GM19372 (cell line): Measurements from ENCODE around the gene MAP4.

Experiments used
- ATAC-seq: cut with Tn5 transposase; IDR thresholded peaks from one replicate; pipeline ENCODE4 v1.9.1; 2021; ENCODE audit warnings: mild to moderate bottlenecking, low read depth, moderate library complexity; ENCODE audit not compliant: unreplicated experiment

MAP4 gene

DNA sequence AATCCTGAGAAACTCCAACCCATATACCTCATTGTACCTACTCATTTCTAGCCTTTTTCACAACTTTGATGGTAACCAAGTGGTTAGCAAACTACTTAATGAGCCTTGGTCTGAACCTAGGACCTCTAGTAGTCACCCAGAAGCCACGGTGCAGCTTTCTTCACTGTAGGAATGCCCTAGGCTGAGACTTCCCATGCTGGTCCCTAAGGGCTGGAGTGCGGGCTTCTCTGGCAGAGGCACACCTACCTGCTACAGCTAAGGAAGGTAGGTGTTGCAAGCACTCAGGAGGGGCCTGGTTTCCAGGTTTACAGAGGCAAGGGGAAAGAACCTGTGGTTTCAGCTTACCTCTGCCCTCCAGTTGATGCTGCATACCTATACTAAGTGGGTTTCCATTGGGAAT, 147.9 kb downstream of the MAP4 start:
- ATAC-seq = no peak

DNA sequence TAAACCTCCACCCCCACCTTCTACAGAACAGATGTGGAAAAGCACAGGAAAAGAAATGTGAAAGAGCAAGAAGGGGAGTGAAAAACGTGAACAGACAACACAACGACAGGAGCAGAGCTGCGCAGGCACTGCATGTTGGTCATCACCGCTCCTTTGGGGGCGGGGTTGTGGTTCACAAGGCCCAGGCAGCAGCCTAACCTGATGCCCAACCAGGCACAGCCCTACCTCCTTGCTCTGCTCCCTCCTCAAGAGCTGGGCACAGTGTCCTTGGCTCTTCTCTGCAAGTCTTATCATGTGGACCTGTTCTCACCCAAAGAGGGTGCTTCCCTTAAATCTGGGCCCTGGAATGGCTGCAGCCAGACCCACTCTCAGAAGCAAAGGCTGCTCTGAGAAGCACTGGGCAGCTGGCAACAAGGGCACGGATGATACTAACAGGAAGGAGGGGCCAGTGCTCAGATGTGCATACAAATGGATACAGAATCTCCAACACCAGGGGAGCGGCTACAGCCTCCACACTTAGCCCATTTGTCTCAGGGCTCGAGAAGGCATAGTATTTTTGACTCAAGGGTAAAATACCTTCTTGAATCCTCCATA, 148.7 kb downstream of the MAP4 start:
- no peak for ATAC-seq

DNA sequence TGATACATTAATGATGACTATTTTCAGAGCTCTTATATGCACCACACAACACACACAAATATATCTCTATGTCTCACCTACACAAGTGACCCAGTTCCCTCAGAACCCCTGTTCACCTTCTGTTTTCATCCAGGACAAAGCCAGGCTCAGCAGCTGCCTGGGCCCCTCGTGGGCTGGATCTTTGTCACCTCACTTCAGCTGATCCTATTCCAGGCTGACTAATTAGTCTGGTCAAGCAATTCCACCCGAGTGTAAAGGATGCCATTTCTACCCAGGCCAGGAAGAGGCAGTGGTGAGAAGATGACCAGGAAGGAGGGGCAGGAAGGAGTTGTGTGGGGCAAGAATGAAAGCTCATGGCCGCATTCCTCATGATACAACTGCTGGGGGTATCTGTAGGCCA, 151.0 kb downstream of the MAP4 start:
- no peak for ATAC-seq

DNA sequence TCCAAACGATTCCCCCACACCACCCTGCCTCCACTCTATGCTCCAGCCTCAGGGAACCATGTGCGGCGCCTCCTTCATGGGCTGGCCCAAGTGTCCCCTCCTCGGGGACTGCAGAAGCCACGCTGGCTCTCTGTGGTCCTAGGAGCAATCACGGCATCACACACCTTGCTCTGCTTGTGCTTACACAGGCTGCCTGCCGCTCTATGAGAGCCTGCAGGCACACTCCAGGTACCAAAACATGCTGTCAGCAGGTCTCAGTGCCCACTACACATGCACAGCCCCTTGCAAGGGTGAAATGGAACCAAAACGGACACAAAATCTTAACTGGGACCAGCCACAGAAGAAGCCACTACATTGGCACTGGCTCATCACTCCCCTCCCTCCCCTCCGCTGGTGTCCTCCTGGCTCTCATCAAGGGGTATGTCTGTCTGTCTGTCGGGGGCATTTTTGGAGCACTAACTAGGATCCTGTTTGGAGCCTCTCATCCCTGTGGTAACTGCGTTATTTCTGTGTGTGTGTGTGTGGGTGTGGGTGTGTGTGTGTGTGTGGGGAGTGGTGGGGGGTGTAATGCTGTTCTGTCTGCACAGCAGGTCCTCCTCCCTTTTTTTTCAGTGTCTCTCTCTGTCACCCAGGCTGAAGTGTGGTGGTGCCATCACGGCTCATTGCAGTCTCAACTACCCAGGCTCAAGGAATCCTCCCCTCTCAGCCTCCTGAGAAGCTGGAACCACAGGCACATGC, 152.7 kb downstream of the MAP4 start:
- no peak for ATAC-seq

DNA sequence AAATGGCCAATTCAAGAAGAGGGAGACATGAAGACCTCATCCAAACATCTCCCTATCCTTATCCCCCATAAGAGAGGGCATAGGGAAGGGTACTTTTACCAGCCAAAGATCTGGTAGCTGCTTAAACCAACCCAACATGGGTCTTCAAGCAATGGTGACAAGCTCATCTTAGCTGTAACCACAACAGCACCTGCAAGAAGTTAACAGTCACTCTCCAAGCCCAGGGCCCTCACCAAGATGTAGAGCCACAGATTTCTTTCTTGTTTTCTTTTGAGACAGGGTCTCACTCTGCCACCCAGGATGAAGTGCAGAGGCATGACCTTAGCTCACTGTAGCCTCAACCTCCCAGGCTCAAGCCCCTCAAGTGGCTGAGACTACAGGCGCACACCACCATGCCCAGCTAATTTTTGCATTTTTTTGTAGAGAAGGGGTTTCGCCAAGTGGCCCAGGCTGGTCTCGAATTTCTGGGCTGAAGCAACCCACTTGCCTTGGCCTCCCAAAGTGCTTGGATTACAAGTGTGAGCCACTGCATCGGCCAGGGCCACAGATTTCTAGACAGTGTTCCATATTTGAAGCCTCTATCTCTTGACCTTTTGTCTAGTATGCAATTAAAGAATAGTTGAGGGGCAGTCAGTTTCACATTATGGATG, 156.1 kb downstream of the MAP4 start:
- no peak for ATAC-seq

DNA sequence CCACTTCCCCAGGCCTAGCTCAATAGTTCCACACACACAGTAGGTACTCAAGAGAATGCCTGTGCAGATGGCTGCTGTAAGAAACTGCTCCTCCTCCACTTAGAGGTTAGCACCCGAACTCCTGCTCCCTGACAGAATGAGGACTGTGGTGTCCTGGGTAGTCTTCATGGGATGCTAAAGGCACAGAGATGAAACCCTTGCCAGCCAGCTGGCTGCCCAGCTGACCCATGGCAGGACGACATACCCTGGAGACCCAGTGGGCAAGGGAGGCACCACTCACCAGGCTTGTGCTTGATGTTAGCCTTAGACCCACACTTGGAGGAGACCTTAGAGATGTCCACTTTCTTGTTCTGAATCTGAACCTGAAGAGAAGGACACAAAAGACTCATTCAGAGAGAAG, 159.1 kb downstream of the MAP4 start:
- no peak for ATAC-seq

DNA sequence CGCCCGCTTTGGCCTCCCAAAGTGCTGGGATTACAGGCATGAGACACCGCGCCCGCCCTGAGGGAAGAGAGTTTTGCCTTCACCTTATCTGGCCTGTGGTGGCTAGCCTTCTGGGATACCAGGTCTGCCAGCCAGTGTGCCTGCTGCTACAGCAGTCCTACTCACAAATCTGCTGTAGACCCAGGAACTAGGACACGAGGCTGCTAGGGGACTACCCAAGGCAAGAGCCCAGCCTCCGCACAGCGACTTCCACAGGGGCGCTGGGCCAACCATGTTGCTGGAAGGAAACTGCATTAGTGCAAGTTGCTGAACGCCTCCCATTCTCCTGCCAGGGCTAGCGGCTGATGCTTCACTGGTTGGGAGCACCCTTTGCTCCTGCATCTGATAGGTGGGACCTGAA, 159.5 kb downstream of the MAP4 start:
- no peak for ATAC-seq

DNA sequence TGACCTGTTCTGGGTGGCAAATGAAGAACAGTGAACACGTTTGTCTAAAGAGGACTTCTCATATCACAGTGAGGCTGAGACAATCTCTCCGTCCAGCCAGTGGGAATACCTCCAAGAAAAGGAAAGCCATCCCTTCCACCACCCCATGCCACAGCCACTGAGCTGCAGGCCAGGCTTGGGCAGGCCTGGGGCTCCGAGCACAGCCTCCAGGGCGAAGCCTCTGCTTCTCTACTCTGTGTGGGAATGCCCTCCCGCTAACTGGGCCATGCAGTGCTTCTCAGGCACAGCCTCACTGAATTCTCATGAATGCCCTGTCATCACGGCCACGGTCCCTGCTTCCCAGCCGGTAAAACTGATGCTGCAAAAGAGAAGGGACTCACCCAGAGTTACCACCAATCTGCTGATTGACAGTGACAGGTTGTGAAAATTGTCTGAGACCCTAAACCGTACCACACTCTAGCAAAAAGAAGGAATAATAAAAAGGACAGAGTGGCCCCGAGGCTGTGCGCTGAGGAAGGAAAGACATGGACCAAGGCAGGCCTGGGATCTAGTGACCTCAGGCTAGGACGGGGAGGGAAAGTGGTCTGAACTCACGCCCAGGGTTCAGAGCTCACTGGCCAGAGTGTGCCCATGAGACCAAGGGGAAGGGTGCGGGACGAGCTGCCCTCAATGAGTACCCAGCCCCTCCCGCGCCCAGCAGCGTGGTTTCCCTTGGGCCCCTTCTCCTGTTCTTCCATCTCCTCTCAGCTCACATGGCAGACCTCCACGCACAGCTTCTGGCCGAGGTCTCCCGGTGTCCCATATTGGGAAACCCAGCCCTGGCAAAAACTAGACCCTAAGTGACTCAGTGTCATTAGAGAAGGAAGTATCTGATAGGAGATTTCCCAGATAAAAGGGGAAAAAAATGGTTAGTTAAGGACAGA, 160.5 kb downstream of the MAP4 start:
- no peak for ATAC-seq

DNA sequence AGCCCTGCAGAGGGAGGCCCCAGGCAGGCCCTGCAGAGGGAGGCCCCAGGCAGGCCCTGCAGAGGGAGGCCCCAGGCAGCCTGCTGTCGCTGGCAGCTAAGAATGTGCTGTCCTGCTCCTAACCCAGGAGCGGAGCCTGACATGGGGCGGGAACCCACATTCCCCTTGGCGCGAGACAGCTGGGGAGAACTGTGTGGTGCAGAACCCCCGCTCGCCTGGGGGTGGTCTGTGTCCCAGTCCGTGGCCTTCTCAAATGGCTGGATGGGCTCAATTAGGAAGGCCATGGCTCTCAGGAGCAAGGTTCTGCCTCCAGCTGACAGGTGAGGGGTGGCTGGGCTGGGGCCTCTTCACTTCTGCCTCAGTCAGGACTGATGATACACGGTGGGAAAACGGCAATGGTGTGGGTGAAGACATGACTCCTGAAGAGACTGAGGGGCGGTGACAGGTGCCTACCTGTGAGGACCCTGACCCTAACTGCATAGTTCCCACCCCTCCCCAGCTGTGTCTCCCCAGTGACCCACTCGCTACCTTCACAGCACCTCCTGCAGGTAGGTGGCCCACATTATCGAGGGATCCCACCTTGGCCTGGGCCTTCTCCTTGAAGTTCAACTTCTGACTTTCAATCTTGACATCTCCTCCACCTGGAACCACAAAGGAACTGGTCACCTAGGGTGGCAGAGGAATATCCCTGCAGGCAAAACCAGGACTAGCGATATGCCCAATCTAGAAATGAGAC, 161.3 kb downstream of the MAP4 start:
- no peak for ATAC-seq

DNA sequence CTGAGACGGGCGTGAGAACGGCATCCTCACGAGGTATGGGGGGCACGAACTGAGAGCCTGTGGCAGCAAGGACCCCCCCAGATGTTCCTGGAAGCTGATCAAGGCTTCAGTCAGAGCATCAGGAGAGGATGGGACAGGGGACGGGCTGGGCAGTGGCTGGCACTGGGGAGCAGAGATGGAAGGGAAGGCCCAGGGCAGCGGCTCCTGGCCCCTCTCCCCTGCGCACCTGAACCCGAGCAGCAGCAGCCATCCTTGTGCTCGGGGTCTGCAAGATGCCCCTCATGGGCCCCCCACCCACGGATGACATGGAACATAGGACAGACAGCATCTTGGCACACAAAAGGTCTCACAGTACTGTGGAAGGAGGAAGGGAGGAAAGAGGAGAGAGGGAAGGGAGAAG, 161.9 kb downstream of the MAP4 start:
- ATAC-seq = no peak

DNA sequence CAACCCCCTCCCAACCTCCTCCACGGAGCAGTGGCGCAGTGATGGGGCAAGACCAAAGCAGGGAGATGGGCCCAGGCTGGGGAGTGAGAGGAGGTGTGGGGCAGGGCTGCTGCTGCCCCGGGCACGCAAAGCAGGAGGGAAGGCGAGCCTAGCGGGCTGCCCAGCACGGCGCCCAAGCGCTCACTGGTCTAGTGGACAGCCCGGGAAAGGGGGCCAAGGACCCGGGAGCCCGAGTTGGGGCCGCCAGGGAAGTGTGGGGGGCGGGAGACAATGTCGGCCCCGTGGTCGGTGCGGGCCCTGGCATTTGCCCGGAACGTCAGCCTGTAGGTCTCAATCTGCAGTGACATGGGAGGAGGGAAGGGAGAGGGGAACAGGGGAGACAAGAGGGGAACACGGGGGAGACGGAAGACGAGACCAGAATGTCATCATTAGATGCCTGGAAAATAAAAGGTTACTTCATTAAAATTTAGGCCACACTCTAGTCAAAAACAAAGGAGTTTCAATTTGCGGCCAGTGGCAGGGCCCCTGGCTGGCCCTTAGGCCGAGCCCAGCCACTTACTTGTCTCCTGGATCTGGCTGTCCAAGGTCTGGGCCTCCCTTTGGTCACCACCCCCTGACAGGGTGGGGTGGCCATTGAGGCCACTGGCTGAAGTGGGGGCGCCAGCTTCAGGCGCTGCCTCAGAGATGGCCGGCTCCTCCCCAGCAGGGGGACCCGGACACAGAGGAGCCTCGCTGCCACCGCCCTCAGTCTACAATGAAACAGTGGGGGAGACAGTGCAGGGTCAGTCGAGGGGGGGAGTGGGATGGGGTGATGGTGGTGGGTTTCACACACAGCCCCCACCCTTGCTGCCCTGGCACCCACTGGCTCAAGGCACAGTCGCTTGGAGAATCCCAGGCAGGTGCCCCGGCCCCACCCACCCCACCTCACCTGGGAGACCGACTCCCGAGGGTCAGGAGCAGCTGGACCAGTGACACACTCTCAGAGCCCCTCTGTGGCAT, 163.3 kb downstream of the MAP4 start:
- ATAC-seq = no peak

DNA sequence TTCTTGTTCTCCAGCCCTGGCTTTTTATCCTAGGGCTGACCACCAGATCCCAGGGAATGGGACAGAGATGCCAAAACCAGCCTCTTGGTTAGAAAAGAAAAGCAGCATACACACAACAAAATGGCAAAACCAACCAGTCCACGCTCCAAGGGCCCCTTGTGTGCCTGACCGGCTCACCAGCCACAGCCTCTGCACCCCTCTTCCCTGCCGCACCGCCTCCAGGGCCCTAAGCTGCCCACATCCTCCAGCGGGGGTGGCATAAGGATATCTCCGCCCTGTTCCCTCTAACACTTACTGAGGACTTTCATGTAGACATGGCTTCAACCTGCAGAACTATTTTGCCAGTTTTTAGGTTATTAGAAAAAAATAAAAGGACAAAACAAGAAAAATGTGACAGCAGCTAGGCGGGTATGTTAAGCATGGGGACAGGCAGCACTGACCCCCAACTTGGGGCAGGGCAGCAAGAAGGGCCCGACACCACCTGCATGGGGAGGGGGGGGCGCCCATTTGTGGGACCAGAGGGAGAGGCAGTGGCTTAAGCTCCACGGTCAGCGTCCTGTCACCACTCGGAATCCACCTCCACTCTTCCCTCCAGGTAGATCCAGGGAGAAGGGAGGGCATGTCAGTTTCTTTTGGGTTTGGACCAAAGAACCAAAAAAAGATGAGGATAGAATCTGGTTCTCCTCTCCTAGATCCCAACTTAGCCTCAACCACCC, 164.2 kb downstream of the MAP4 start:
- no peak for ATAC-seq

DNA sequence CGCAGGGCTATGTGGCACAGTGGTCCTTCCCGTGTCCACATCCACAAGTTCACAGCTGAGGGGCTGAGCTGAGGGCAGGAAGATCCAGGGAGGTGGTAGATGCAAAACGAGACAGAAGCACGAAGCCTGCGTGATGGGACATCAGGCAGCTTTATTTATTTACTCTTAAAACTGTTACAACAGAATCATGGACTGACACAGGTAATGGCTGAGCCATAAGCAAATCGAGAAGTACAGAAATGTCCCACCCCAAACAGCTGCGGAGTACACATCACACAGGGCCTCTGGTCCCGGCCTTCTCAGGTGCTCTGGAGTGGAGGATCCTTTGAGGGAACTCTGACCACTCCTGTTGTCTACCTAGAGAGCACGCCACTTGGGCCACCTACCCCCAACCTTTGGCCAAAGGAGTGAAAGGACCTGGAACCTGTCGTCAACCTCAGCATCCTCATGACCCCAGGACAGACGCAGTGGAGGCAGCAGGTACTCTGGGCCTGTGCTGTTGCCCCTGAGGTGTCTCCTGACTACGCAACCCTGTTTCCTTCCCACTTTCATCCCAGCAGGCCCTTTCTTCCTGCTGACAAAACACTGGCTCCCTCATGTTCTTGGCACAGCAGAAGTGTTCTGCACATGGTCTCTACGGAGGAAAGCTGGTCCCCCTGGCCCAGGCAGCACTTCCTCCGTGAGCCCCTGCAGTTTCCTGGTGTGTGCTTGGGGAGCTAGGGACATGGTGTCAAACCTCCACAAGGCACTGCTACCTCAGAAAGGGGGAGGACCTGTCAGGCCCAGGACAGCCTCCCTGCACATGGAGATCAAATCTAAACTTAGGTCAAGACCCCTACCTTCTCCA, 165.4 kb downstream of the MAP4 start:
- no peak for ATAC-seq

DNA sequence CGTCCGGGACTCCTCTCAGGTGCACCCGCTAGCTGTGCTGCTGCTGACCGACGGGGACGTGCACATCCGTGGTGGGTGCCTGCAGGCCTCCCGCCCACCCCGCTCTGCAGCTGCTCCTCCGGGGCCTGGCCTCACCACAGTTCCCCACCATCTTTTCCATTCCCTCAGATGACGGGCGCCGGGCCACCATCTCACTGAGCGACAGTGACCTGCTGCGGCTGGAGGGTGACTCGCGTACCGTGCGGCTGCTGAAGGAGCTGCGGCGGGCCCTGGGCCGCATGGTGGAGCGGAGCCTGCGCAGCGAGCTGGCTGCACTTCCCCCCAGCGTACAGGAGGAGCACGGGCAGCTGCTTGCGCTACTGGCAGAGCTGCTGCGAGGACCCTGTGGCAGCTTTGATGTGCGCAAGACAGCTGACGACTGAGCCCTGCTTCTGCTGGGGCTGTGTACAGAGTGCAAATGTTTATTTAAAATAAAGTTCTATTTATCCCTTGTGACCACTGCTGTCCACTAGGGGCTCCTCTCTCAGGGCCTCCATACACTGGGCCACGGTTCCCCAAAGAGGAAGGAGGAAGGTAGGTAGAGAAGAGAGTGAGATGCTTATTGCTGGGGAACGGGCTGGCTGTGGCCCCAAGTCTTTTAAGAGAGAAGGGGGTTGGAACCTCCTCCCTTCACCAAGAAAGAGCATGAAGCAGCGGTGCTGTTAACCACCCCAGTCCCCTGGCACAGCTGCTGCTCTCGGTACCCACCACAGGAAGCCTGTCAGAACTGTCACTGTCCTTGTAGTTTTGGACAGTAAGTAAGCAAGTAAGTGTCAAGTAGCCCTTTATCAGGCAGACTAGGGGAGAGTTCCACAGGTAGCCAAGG, 166.3 kb downstream of the MAP4 start:
- ATAC-seq = no peak

DNA sequence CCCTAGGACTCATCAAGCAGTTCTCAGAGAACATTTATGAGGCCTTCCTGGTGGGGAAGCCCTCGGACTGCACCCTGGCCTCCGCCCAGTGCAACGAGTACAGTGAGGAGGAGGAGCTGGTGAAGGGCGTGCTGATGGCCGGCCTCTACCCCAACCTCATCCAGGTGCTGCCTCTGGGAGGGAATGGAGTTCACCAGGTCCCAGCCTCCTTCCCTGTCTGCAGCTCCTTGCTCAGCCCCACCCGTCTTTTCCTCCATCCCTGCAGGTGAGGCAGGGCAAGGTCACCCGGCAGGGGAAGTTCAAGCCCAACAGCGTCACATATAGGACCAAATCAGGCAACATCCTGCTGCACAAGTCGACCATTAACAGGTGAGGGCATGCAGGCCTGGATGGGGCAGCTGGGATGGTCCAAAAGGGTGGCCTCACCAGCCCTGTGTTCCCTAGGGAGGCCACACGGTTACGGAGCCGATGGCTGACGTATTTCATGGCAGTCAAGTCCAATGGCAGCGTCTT, 167.0 kb downstream of the MAP4 start:
- no peak for ATAC-seq

DNA sequence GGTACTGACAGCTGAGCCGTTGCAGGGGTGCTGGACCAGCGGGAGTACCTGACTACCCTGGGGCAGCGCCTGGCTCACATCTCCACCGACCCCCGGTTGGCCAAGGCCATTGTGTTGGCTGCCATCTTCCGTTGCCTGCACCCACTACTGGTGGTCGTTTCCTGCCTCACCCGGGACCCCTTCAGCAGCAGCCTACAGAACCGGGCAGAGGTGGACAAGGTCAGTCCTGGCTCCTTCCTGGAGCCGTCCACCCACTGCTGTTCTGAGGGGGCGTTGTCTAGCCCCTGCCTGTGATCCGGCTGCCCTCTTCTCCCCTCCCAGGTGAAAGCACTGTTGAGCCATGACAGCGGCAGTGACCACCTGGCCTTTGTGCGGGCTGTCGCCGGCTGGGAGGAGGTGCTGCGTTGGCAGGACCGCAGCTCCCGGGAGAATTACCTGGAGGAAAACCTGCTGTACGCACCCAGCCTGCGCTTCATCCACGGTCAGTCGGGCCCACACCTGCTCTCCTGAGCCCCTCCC, 167.6 kb downstream of the MAP4 start:
- ATAC-seq = no peak
